Naive thymus-derived CD4-positive, alpha-beta T cell (primary cell): ENCODE data around the gene PVRIG. TPM values are rescaled to one million over a fixed set of nuclear protein-coding genes. Genes with fewer than 3 reads are reported as not detected.

ENCODE experiments used
- ATAC-seq: fragments of 150-1000 bp; cut with Tn5 transposase; 2 replicates; pipeline ENCODE4 v1.10.0; 2021; ENCODE audit warnings: mild to moderate bottlenecking, moderate library complexity
- CTCF ChIA-PET: fragments of 350-600 bp; sonication (Branson Sonifier 250); formaldehyde crosslinking; loops from one replicate; lab custom pipeline; 2021; ENCODE audit warnings: antibody characterized with exemption; lab: Charles Lee
- POLR2A ChIA-PET: fragments of 350-600 bp; sonication (Branson Sonifier 250); formaldehyde crosslinking; loops from one replicate; lab custom pipeline; 2021; ENCODE audit warnings: antibody characterized with exemption, inconsistent platforms; lab: Charles Lee
- DNase-seq, 9 donors: peaks; one replicate each; pipeline versions ENCODE4 v3.0.0 to v3.0.0-alpha.2; 2020 to 2022; ENCODE audit warnings: mixed read lengths in 1 of 9
- H3K27ac ChIP-seq: one replicate; pipeline ENCODE4 v1.7.0; 2013; ENCODE audit warnings: mild to moderate bottlenecking, low read depth, low read length, moderate library complexity
- H3K27me3 ChIP-seq, 2 donors: one replicate each; pipeline ENCODE4 v1.7.0; 2013; ENCODE audit warnings: low read length in 2 of 2, mild to moderate bottlenecking in 2 of 2, moderate library complexity in 2 of 2; ENCODE audit not compliant: control insufficient read depth in 2 of 2, insufficient read depth in 2 of 2
- H3K36me3 ChIP-seq, 3 experiments: 1 replicate in 2 of 3; 2 replicates in 1 of 3; pipeline ENCODE4 v1.7.0; 2013; ENCODE audit warnings: low read length in 3 of 3, mild to moderate bottlenecking in 3 of 3, moderate library complexity in 1 of 3; ENCODE audit not compliant: insufficient read depth in 3 of 3, control insufficient read depth in 2 of 3
- H3K4me1 ChIP-seq, 2 donors: one replicate each; pipeline ENCODE4 v1.7.0; 2013; ENCODE audit warnings: low read length in 2 of 2, mild to moderate bottlenecking in 2 of 2, moderate library complexity in 1 of 2; ENCODE audit not compliant: control insufficient read depth in 2 of 2, insufficient read depth in 2 of 2
- H3K4me3 ChIP-seq: 2 replicates; pipeline ENCODE4 v1.7.0; 2013; ENCODE audit warnings: mild to moderate bottlenecking, low read length
- H3K9me3 ChIP-seq, 3 experiments: 1 replicate in 2 of 3; 2 replicates in 1 of 3; pipeline ENCODE4 v1.7.0; 2013; ENCODE audit warnings: low read length in 3 of 3; ENCODE audit not compliant: control insufficient read depth in 2 of 3
- H3K27ac Mint-ChIP-seq, 9 donors: one replicate each; pipeline ENCODE4 v1.8.0; 2020 to 2022; ENCODE audit warnings: mixed read lengths in 9 of 9, mild to moderate bottlenecking in 8 of 9, moderate library complexity in 5 of 9, inconsistent platforms in 2 of 9
- H3K27me3 Mint-ChIP-seq, 5 donors: one replicate each; pipeline ENCODE4 v1.8.0; 2021 to 2022; ENCODE audit warnings: mixed read lengths in 5 of 5, mild to moderate bottlenecking in 1 of 5
- H3K36me3 Mint-ChIP-seq, 5 donors: one replicate each; pipeline ENCODE4 v1.8.0; 2020 to 2022; ENCODE audit warnings: mixed read lengths in 5 of 5, mild to moderate bottlenecking in 3 of 5, inconsistent platforms in 1 of 5
- H3K4me1 Mint-ChIP-seq, 7 donors: one replicate each; pipeline ENCODE4 v1.8.0; 2020 to 2022; ENCODE audit warnings: mixed read lengths in 7 of 7, mild to moderate bottlenecking in 3 of 7, inconsistent platforms in 1 of 7
- H3K4me3 Mint-ChIP-seq, 10 donors: one replicate each; pipeline ENCODE4 v1.8.0; 2020 to 2022; ENCODE audit warnings: mild to moderate bottlenecking in 10 of 10, mixed read lengths in 10 of 10, moderate library complexity in 6 of 10, inconsistent platforms in 2 of 10
- H3K9me3 Mint-ChIP-seq, 11 donors: one replicate each; pipeline ENCODE4 v1.8.0; 2020 to 2022; ENCODE audit warnings: mixed read lengths in 11 of 11, mild to moderate bottlenecking in 4 of 11, inconsistent platforms in 1 of 11, moderate library complexity in 1 of 11
- intact Hi-C, 2 donors: fragments of 100-400 bp; cut with micrococcal nuclease; formaldehyde crosslinking; loops; one replicate each; pipeline ENCODE4 v1.15.1; 2023
- polyA plus RNA-seq, 2 donors: library from polyadenylated mRNA; unstranded; fragments of 300-500 nt; fragmentation: Illumina TruSeq; gene quantifications; one replicate each; pipeline ENCODE4 v1.2.3, GENCODE V29; 2021
- total RNA-seq, 6 experiments: library from RNA in 5 of 6; stranded (reverse) in 5 of 6; gene quantifications; 1 replicate in 5 of 6; 2 replicates in 1 of 6; pipeline ENCODE4 v1.2.3 and lab custom pipeline; 2021 to 2026

PVRIG gene
- total and polyA plus RNA-seq, 7 experiments from 2014 or later = 32.1 to 88.7 (median 69.5) TPM

DNA sequence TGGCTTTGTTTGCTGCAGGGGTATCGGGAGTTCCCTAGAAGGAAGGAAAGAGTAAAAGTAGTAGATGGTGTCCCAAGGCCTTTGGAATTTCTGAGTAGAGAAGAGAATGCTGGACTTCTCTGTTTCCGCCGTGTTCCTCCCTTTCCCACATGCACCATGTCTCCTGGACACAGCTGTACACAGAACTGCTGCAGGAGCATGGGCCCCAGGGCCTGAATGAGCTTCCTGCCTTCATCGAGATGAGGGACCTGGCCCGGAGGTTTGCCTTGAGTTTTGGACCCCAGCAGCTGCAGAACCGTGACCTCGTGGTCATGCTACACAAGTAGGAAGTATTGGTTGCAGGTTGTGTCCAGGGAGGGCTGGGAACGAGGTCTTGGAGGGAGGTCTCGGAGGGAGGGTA, 15.3 kb upstream of the PVRIG start:
- Histone ChIP-seq H3K4me1 (peaks cover 15 to 20% of the 10 kb centered on the region in 2 donors), H3K9me3 (no peaks in the 10 kb centered on the region), H3K4me3 (no peak overlapping the region), H3K36me3 (no peaks in the 10 kb centered on the region), H3K27me3 (no peaks in the 10 kb centered on the region), H3K27ac (no peak overlapping the region)
- no peak for ATAC-seq
- Mint-ChIP-seq H3K36me3 (peaks cover 0 to 7% (median 3%) of the 10 kb centered on the region in 5 donors), H3K9me3 (no peaks in the 10 kb centered on the region), H3K27ac (peak overlapping the region in 3 of 9 donors; percentile 18 to 28 (median 21)), H3K27me3 (no peaks in the 10 kb centered on the region), H3K4me1 (peaks cover 15 to 30% (median 16%) of the 10 kb centered on the region in 7 donors), H3K4me3 (no peak overlapping the region)
- no peak for DNase-seq
- ChIA-PET CTCF (interaction anchor here (1.2 to 1.4 kb wide), 2 partner anchors 55 to 72 kb away, joined by 3 to 4 read pairs; no protein-coding TSS in a partner anchor), POLR2A (no interaction called here)
- intact Hi-C loops = no loop called here

DNA sequence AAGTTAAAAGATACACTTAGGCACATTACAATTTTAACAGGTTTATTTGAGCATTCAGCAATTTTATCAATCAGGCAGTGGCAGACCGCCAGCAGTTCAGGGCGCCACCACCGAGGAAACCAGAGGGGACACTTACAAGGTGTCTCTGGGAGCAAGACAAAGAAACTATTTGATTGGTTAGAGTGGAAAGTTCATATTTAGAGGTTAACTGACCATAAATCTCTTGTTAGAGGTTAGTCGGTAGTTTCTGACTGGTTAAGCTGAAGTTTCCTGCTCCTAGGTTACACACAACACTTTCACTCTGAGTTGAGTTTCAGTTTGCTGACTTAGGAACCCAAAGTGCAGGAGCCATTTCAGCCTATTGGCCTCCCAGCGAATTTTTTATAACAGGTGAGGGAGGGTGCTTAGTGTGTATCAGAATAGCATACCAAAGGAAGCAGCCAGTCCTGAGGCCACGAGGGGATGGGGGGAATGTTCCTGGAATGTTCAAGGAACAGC, 10.8 kb upstream of the PVRIG start:
- peak in 6 of 9 donors; percentile 29 to 38 (median 34) for DNase-seq
- no peaks in the 10 kb centered on the region for H3K27me3 ChIP-seq
- H3K27ac ChIP-seq = peak overlapping the region; percentile 49
- peaks cover 0 to 4% (median 0%) of the 10 kb centered on the region in 11 donors for H3K9me3 Mint-ChIP-seq
- H3K36me3 Mint-ChIP-seq = peaks cover 0 to 16% (median 0%) of the 10 kb centered on the region in 5 donors
- no peaks in the 10 kb centered on the region for H3K36me3 ChIP-seq
- CTCF ChIA-PET = interaction anchor here (0.5 to 2.1 kb wide), 7 partner anchors 9 to 107 kb away, joined by 3 to 9 read pairs (median 4); no protein-coding TSS in a partner anchor
- peaks cover 44 to 45% of the 10 kb centered on the region in 2 donors for H3K4me1 ChIP-seq
- H3K4me3 ChIP-seq = peak overlapping the region; percentile 45
- peak overlapping the region; percentile 46 to 77 (median 74) for H3K4me3 Mint-ChIP-seq
- peak overlapping the region; percentile 66 to 98 (median 87) for H3K27ac Mint-ChIP-seq
- H3K9me3 ChIP-seq = no peaks in the 10 kb centered on the region
- peak; percentile 54 for ATAC-seq
- peaks cover 39 to 56% (median 54%) of the 10 kb centered on the region in 7 donors for H3K4me1 Mint-ChIP-seq
- no peaks in the 10 kb centered on the region for H3K27me3 Mint-ChIP-seq
- POLR2A ChIA-PET = interaction anchor here (0.5 to 1.8 kb wide), 6 partner anchors 19 to 728 kb away, joined by 3 to 6 read pairs (median 4); no protein-coding TSS in a partner anchor
- intact Hi-C loops = loop anchor here in 1 of 2 donors (1.0 to 5.0 kb wide), 4 partner anchors 8 to 292 kb away; partner anchors contain the start of genes LAMTOR4, TRAPPC14 and TRIM4

DNA sequence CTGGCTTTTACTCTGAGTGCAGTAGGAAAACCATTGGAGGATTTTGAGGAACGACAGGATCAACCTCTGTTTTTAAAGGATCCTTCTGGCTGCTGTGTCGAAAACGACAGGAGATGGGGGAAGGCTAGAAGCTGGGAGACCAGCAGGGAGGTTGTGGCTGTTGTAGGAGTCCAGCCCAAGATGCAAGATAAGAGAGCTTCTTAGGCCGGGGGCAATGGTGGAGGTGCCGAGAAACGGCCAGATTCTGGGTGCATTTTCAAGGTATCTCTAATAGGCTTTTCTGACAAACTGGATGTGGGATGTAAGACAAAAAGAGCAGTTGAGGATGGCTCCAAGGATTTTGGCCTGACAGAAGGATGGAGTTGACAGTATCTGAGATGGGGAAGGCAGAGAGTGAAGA, 10.3 kb upstream of the PVRIG start:
- H3K4me1 Mint-ChIP-seq = peaks cover 39 to 61% (median 59%) of the 10 kb centered on the region in 7 donors
- H3K27ac Mint-ChIP-seq = peak overlapping the region; percentile 66 to 98 (median 87)
- peak overlapping the region; percentile 46 to 77 (median 74) for H3K4me3 Mint-ChIP-seq
- Histone ChIP-seq H3K27me3 (no peaks in the 10 kb centered on the region), H3K4me3 (peak overlapping the region; percentile 45), H3K36me3 (no peaks in the 10 kb centered on the region), H3K4me1 (peaks cover 45 to 48% of the 10 kb centered on the region in 2 donors), H3K9me3 (no peaks in the 10 kb centered on the region), H3K27ac (peak overlapping the region; percentile 49)
- ChIA-PET POLR2A (interaction anchor here (0.7 to 2.7 kb wide), 8 partner anchors 17 to 89 kb away, joined by 3 to 8 read pairs (median 5); partner anchors contain the start of gene CNPY4), CTCF (interaction anchor here (0.6 to 2.4 kb wide), 5 partner anchors 9 to 77 kb away, joined by 3 to 21 read pairs (median 7); no protein-coding TSS in a partner anchor)
- peaks cover 0 to 4% (median 0%) of the 10 kb centered on the region in 11 donors for H3K9me3 Mint-ChIP-seq
- ATAC-seq (no peak), DNase-seq (no peak)
- no peaks in the 10 kb centered on the region for H3K27me3 Mint-ChIP-seq
- peaks cover 0 to 16% (median 0%) of the 10 kb centered on the region in 5 donors for H3K36me3 Mint-ChIP-seq
- intact Hi-C loops = loop anchor here in 1 of 2 donors (1.0 to 5.0 kb wide), 4 partner anchors 8 to 292 kb away; partner anchors contain the start of genes LAMTOR4, TRAPPC14 and TRIM4

DNA sequence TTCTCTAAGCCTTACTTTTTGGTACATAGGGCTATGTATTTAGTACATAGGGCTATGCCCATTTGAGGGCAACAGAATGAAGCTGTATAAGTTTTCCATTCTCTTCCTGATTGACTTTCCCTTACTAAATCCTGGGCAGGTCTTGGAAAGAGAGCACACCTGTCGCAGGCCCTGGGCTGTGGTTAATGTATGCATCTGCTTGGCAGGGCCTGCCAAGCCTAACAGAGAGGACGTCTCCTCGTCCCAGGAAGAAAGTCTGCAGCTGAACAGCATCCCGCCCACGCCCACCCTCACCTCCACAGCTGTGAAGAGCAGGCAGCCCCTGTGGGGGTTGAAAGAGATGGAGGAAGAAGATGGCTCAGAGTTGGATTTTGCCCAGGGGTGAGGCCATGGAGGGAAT, 8.9 kb upstream of the PVRIG start:
- Mint-ChIP-seq H3K4me1 (peaks cover 39 to 74% (median 71%) of the 10 kb centered on the region in 7 donors), H3K27me3 (no peaks in the 10 kb centered on the region), H3K9me3 (peaks cover 0 to 4% (median 0%) of the 10 kb centered on the region in 11 donors), H3K27ac (peak overlapping the region; percentile 87 to 99 (median 94)), H3K4me3 (peak overlapping the region in 8 of 10 donors; percentile 5 to 79 (median 56)), H3K36me3 (peaks cover 0 to 16% (median 0%) of the 10 kb centered on the region in 5 donors)
- ATAC-seq = no peak
- Histone ChIP-seq H3K27ac (peak overlapping the region; percentile 70), H3K36me3 (no peaks in the 10 kb centered on the region), H3K4me3 (peak overlapping the region; percentile 17), H3K27me3 (no peaks in the 10 kb centered on the region), H3K4me1 (peaks cover 45 to 50% of the 10 kb centered on the region in 2 donors), H3K9me3 (no peaks in the 10 kb centered on the region)
- DNase-seq = no peak
- intact Hi-C loops = loop anchor here (1.0 to 10.0 kb wide), 3 partner anchors 21 to 296 kb away; partner anchors contain the start of genes GPC2 (in 2 of the 2), STAG3 (in 2 of the 2) and TRIM4 (in 1 of the 2)
- ChIA-PET CTCF (interaction anchor here (0.6 to 2.4 kb wide), 7 partner anchors 13 to 78 kb away, joined by 3 to 21 read pairs (median 4); partner anchors contain the start of genes GPC2 and STAG3), POLR2A (interaction anchor here (0.8 to 2.7 kb wide), 16 partner anchors 11 to 373 kb away, joined by 3 to 8 read pairs (median 4); partner anchors contain the start of genes CNPY4 and GPC2)

DNA sequence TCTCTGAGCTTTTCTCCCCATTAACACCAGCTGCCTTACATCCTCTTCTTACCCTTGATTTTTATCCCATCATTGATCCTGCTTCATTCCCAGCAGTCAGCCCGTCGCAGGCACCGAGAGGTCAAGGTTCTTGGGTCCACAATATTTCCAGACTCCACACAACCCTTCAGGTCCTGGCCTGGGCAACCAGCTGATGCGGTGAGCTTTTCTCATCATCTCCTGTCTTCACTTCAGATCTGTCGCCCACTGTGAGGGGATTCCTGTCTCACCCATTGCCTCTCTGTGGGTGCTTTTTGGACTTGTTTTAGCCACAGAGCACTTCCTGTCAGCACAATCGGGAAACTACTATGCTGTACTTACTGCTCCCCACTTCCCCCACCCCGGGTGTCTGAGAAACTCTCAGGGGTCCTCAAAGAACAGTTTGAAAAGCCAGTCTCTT, 8.4 kb upstream of the PVRIG start:
- intact Hi-C loops = loop anchor here (1.0 to 10.0 kb wide), 3 partner anchors 21 to 297 kb away; partner anchors contain the start of genes GPC2 (in 2 of the 2), STAG3 (in 2 of the 2) and TRIM4 (in 1 of the 2)
- H3K4me3 Mint-ChIP-seq = peak overlapping the region; percentile 65 to 93 (median 75)
- CTCF ChIA-PET = interaction anchor here (0.6 to 2.4 kb wide), 8 partner anchors 13 to 78 kb away, joined by 3 to 21 read pairs (median 4); partner anchors contain the start of genes GPC2 and STAG3
- H3K27ac Mint-ChIP-seq = peak overlapping the region; percentile 87 to 99 (median 96)
- H3K4me1 ChIP-seq = peaks cover 45 to 50% of the 10 kb centered on the region in 2 donors
- peak overlapping the region; percentile 17 for H3K4me3 ChIP-seq
- H3K27me3 ChIP-seq = no peaks in the 10 kb centered on the region
- H3K36me3 Mint-ChIP-seq = peaks cover 0 to 16% (median 0%) of the 10 kb centered on the region in 5 donors
- no peaks in the 10 kb centered on the region for H3K27me3 Mint-ChIP-seq
- DNase-seq = peak in 8 of 9 donors; percentile 35 to 62 (median 52)
- H3K4me1 Mint-ChIP-seq = peaks cover 39 to 76% (median 72%) of the 10 kb centered on the region in 7 donors
- peak; percentile 89 for ATAC-seq
- POLR2A ChIA-PET = interaction anchor here (0.8 to 2.7 kb wide), 15 partner anchors 11 to 111 kb away, joined by 3 to 8 read pairs (median 4); partner anchors contain the start of genes CNPY4, GPC2, MCM7 and STAG3
- no peaks in the 10 kb centered on the region for H3K9me3 ChIP-seq
- peaks cover 0 to 4% (median 0%) of the 10 kb centered on the region in 11 donors for H3K9me3 Mint-ChIP-seq
- H3K27ac ChIP-seq = peak overlapping the region; percentile 70
- H3K36me3 ChIP-seq = no peaks in the 10 kb centered on the region
